Immature natural killer cell (primary cell): Measurements from ENCODE around the gene BTBD9. TPM values are rescaled to one million over a fixed set of nuclear protein-coding genes. Genes with fewer than 3 reads are reported as not detected.

Source experiments
- DNase-seq, 3 donors: peaks; one replicate each; pipeline ENCODE4 v3.0.0; 2022; ENCODE audit warnings: mixed read lengths in 1 of 3
- H3K27ac Mint-ChIP-seq, 6 donors: one replicate each; pipeline ENCODE4 v1.8.0; 2020; ENCODE audit warnings: mixed read lengths in 6 of 6, mild to moderate bottlenecking in 5 of 6, inconsistent platforms in 4 of 6, moderate library complexity in 3 of 6
- H3K27me3 Mint-ChIP-seq, 3 donors: one replicate each; pipeline ENCODE4 v1.8.0; 2020 to 2021; ENCODE audit warnings: low read depth in 3 of 3, mild to moderate bottlenecking in 3 of 3, mixed read lengths in 3 of 3, moderate library complexity in 3 of 3, inconsistent platforms in 1 of 3
- H3K36me3 Mint-ChIP-seq, 3 donors: one replicate each; pipeline ENCODE4 v1.8.0; 2020; ENCODE audit warnings: mixed read lengths in 3 of 3, inconsistent platforms in 2 of 3, mild to moderate bottlenecking in 2 of 3
- H3K4me1 Mint-ChIP-seq, 2 donors: one replicate each; pipeline ENCODE4 v1.8.0; 2020; ENCODE audit warnings: inconsistent platforms in 2 of 2, mild to moderate bottlenecking in 2 of 2, mixed read lengths in 2 of 2, moderate library complexity in 1 of 2
- H3K4me3 Mint-ChIP-seq, 5 donors: one replicate each; pipeline ENCODE4 v1.8.0; 2020; ENCODE audit warnings: mild to moderate bottlenecking in 5 of 5, mixed read lengths in 5 of 5, inconsistent platforms in 3 of 5, moderate library complexity in 3 of 5
- H3K9me3 Mint-ChIP-seq, 6 donors: one replicate each; pipeline ENCODE4 v1.8.0; 2020; ENCODE audit warnings: mild to moderate bottlenecking in 6 of 6, mixed read lengths in 6 of 6, inconsistent platforms in 4 of 6, moderate library complexity in 3 of 6
- polyA plus RNA-seq, 3 donors: library from polyadenylated mRNA; unstranded; fragments of 300-500 nt; fragmentation: Illumina TruSeq; gene quantifications; one replicate each; pipeline ENCODE4 v1.2.3, GENCODE V29; 2021

The BTBD9 gene
- polyA plus RNA-seq, 3 donors from 2014 or later, result 5.3 to 12.3 (median 10.9) TPM

- no peak for DNase-seq
- Mint-ChIP-seq H3K27me3 (peaks cover 4 to 18% (median 12%) of the 10 kb centered on the region in 3 donors), H3K9me3 (no peaks in the 10 kb centered on the region), H3K4me3 (no peak overlapping the region), H3K36me3 (no peaks in the 10 kb centered on the region), H3K4me1 (peaks cover 12 to 21% of the 10 kb centered on the region in 2 donors), H3K27ac (peak overlapping the region in 1 of 6 donors; percentile 16)
These were observed 487.1 kb downstream of the BTBD9 start for GRCh38 chr6:38152620-38153019.

GRCh38 chr6:38151580-38152500 is 487.9 kb downstream of the BTBD9 start:
- Mint-ChIP-seq H3K27me3 (peaks cover 4 to 18% (median 12%) of the 10 kb centered on the region in 3 donors), H3K9me3 (no peaks in the 10 kb centered on the region), H3K4me3 (no peak overlapping the region), H3K4me1 (peaks cover 20 to 27% of the 10 kb centered on the region in 2 donors), H3K36me3 (no peaks in the 10 kb centered on the region), H3K27ac (peak overlapping the region in 1 of 6 donors; percentile 16)
- no peak for DNase-seq

GRCh38 chr6:38150681-38151296 is 488.9 kb downstream of the BTBD9 start:
- Mint-ChIP-seq H3K4me1 (peaks cover 30 to 38% of the 10 kb centered on the region in 2 donors), H3K36me3 (no peaks in the 10 kb centered on the region), H3K4me3 (no peak overlapping the region), H3K27me3 (peaks cover 4 to 18% (median 8%) of the 10 kb centered on the region in 3 donors), H3K9me3 (no peaks in the 10 kb centered on the region), H3K27ac (peak overlapping the region in 4 of 6 donors; percentile 17 to 62 (median 52))
- no peak for DNase-seq

- no peak for DNase-seq
- peak overlapping the region in 3 of 6 donors; percentile 17 to 40 (median 19) for H3K27ac Mint-ChIP-seq
- H3K4me1 Mint-ChIP-seq, result peaks cover 34 to 40% of the 10 kb centered on the region in 2 donors
- no peaks in the 10 kb centered on the region for H3K9me3 Mint-ChIP-seq
- H3K4me3 Mint-ChIP-seq, result no peak overlapping the region
- H3K27me3 Mint-ChIP-seq, result peaks cover 2 to 15% (median 4%) of the 10 kb centered on the region in 3 donors
- no peaks in the 10 kb centered on the region for H3K36me3 Mint-ChIP-seq
These were observed 489.7 kb downstream of the BTBD9 start for GRCh38 chr6:38150021-38150420.

GRCh38 chr6:38149531-38149930 is 490.2 kb downstream of the BTBD9 start:
- H3K27ac Mint-ChIP-seq, result peak overlapping the region in 3 of 6 donors; percentile 17 to 82 (median 53)
- no peaks in the 10 kb centered on the region for H3K36me3 Mint-ChIP-seq
- peaks cover 2 to 16% (median 2%) of the 10 kb centered on the region in 3 donors for H3K27me3 Mint-ChIP-seq
- DNase-seq, result no peak
- H3K9me3 Mint-ChIP-seq, result no peaks in the 10 kb centered on the region
- H3K4me1 Mint-ChIP-seq, result peaks cover 33 to 41% of the 10 kb centered on the region in 2 donors
- H3K4me3 Mint-ChIP-seq, result no peak overlapping the region

- H3K27ac Mint-ChIP-seq, result peak overlapping the region in 1 of 6 donors; percentile 67
- H3K4me3 Mint-ChIP-seq, result no peak overlapping the region
- no peak for DNase-seq
- peaks cover 41 to 42% of the 10 kb centered on the region in 2 donors for H3K4me1 Mint-ChIP-seq
- H3K9me3 Mint-ChIP-seq, result no peaks in the 10 kb centered on the region
- H3K27me3 Mint-ChIP-seq, result peaks cover 2 to 16% (median 2%) of the 10 kb centered on the region in 3 donors
- H3K36me3 Mint-ChIP-seq, result no peaks in the 10 kb centered on the region
These were observed 491.1 kb downstream of the BTBD9 start for GRCh38 chr6:38148606-38149005.

GRCh38 chr6:38146734-38147027 is 493.0 kb downstream of the BTBD9 start:
- Mint-ChIP-seq H3K4me3 (no peak overlapping the region), H3K27me3 (peaks cover 2 to 8% (median 2%) of the 10 kb centered on the region in 3 donors), H3K4me1 (peaks cover 46 to 49% of the 10 kb centered on the region in 2 donors), H3K9me3 (no peaks in the 10 kb centered on the region), H3K27ac (no peak overlapping the region), H3K36me3 (no peaks in the 10 kb centered on the region)
- no peak for DNase-seq

- no peaks in the 10 kb centered on the region for H3K9me3 Mint-ChIP-seq
- H3K36me3 Mint-ChIP-seq, result no peaks in the 10 kb centered on the region
- H3K4me3 Mint-ChIP-seq, result no peak overlapping the region
- H3K27me3 Mint-ChIP-seq, result peaks cover 2 to 8% (median 2%) of the 10 kb centered on the region in 3 donors
- peaks cover 50 to 51% of the 10 kb centered on the region in 2 donors for H3K4me1 Mint-ChIP-seq
- peak overlapping the region in 2 of 6 donors; percentile 0 to 59 for H3K27ac Mint-ChIP-seq
- DNase-seq, result no peak
These were observed 493.6 kb downstream of the BTBD9 start for GRCh38 chr6:38146021-38146733.

GRCh38 chr6:38144365-38144945 is 495.3 kb downstream of the BTBD9 start:
- H3K27me3 Mint-ChIP-seq, result peaks cover 0 to 6% (median 2%) of the 10 kb centered on the region in 3 donors
- no peak for DNase-seq
- no peak overlapping the region for H3K4me3 Mint-ChIP-seq
- peaks cover 53 to 64% of the 10 kb centered on the region in 2 donors for H3K4me1 Mint-ChIP-seq
- H3K27ac Mint-ChIP-seq, result peak overlapping the region in 2 of 6 donors; percentile 33 to 51
- no peaks in the 10 kb centered on the region for H3K36me3 Mint-ChIP-seq
- H3K9me3 Mint-ChIP-seq, result no peaks in the 10 kb centered on the region

GRCh38 chr6:38143191-38144150 is 496.3 kb downstream of the BTBD9 start:
- Mint-ChIP-seq H3K27ac (peak overlapping the region in 1 of 6 donors; percentile 32), H3K27me3 (peaks cover 0 to 8% (median 2%) of the 10 kb centered on the region in 3 donors), H3K9me3 (no peaks in the 10 kb centered on the region), H3K4me1 (peaks cover 54 to 74% of the 10 kb centered on the region in 2 donors), H3K36me3 (peaks cover 4 to 8% (median 5%) of the 10 kb centered on the region in 3 donors), H3K4me3 (no peak overlapping the region)
- DNase-seq, result no peak

- no peak for DNase-seq
- H3K9me3 Mint-ChIP-seq, result no peaks in the 10 kb centered on the region
- peaks cover 49 to 78% of the 10 kb centered on the region in 2 donors for H3K4me1 Mint-ChIP-seq
These were observed 497.4 kb downstream of the BTBD9 start for GRCh38 chr6:38142178-38142902.

GRCh38 chr6:38141716-38142115 is 498.0 kb downstream of the BTBD9 start:
- H3K4me1 Mint-ChIP-seq, result peaks cover 49 to 78% of the 10 kb centered on the region in 2 donors
- H3K9me3 Mint-ChIP-seq, result no peaks in the 10 kb centered on the region
- peaks cover 4 to 8% (median 6%) of the 10 kb centered on the region in 3 donors for H3K36me3 Mint-ChIP-seq
- DNase-seq, result no peak
- peak overlapping the region in 1 of 6 donors; percentile 8 for H3K27ac Mint-ChIP-seq
- H3K4me3 Mint-ChIP-seq, result no peak overlapping the region
- H3K27me3 Mint-ChIP-seq, result peaks cover 0 to 10% (median 0%) of the 10 kb centered on the region in 3 donors

More at GRCh38 chr6:38142178-38142902, 497.4 kb downstream of the BTBD9 start:
- no peak overlapping the region for H3K27ac Mint-ChIP-seq
- no peak overlapping the region for H3K4me3 Mint-ChIP-seq
- peaks cover 4 to 8% (median 6%) of the 10 kb centered on the region in 3 donors for H3K36me3 Mint-ChIP-seq
- peaks cover 0 to 10% (median 0%) of the 10 kb centered on the region in 3 donors for H3K27me3 Mint-ChIP-seq
